GM10266 (cell line): ENCODE results near the gene STRIP2.

ENCODE experiments used
- DNase-seq: peaks from one replicate; pipeline ENCODE4 v3.0.0; 2012; ENCODE audit errors: extremely low spot score
- TF ChIP-seq, protein P1 (sequence below): IDR thresholded peaks from 2 replicates; pipeline ENCODE4 v1.5.1; 2012; ENCODE audit warnings: mild to moderate bottlenecking, low read depth; ENCODE audit not compliant: control insufficient read depth, insufficient read depth; ENCODE audit errors: missing control alignments

STRIP2 gene

DNA sequence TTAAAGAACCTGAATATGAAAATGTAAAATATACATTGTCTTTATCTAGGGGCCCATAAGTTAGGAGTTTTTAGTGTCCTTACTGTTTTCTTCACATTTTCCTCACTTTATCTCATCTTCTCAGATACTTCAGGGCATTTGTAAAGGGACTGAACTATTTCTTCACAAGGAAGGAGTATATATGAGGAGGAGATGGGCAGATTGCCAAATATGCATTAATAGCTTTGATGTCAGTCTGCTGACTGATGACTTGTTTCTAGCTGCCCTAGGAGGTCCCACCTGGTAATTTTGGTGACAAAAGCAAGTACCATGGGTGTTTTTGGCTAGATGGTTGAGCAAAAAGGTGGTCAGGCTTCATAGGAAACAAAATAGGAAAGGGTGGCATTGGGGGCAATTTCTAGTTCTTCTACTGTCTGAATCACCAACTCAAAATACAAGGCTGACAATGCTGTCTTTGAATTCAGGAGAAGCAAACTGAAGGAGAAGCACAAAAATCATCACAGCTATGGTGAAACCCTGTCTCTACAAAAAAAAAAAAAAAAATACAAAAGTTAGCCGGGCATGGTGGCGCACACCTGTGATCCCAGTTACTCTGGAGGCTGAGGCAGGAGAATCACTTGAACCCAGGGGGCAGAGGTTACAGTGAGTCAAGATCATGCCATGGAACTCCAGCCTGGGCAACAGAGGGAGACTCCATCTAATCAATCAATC lies 10.4 kb upstream of the STRIP2 start:
- no peak for DNase-seq
- TF ChIP-seq, protein P1, sequence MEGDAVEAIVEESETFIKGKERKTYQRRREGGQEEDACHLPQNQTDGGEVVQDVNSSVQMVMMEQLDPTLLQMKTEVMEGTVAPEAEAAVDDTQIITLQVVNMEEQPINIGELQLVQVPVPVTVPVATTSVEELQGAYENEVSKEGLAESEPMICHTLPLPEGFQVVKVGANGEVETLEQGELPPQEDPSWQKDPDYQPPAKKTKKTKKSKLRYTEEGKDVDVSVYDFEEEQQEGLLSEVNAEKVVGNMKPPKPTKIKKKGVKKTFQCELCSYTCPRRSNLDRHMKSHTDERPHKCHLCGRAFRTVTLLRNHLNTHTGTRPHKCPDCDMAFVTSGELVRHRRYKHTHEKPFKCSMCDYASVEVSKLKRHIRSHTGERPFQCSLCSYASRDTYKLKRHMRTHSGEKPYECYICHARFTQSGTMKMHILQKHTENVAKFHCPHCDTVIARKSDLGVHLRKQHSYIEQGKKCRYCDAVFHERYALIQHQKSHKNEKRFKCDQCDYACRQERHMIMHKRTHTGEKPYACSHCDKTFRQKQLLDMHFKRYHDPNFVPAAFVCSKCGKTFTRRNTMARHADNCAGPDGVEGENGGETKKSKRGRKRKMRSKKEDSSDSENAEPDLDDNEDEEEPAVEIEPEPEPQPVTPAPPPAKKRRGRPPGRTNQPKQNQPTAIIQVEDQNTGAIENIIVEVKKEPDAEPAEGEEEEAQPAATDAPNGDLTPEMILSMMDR: no peak

DNA sequence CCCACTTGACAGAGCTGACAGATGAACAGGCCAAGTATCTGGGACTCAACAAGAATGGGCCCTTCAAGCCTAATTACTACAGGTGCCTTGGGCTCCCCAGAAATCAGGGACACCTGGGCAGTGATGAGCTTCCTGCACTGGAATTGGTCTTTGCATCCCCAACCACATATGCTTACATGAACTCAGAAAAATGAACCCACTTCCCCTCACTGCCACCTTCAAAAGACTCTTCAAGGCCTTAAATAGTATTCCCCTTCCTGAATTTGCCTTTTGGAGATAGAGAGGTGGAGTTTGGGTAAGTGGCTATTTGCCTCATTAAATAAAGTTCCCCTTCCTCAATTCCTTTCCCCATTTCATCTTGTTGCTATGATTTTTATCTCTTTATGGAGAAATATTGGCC lies 7.8 kb upstream of the STRIP2 start:
- DNase-seq: no peak
- TF ChIP-seq, protein P1: no peak

DNA sequence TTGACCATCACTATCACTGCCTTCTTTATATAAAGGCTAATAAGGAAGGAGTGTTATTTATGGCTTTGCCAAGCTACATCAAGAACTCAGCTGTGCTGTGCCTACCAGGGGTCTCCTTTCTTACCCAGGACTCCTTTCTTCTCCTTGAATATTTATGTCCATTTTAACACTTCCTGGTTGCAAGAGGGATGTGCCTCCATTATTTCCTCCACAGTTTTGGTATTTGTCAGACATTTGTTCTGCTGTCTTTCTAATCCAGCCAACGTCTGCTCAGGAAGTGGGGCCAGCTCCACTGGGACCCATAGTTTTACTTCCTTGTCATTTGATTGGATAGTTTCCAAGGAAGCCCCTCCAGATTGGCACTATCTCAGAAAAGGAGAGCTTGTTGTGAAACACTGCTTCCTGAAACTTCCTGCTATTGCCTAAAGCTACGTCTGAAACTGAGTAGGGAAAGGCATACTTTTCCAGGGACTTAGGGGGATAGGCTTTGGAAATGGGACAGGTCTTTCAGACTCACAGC lies 6.6 kb upstream of the STRIP2 start:
- DNase-seq: no peak
- TF ChIP-seq, protein P1: no peak

DNA sequence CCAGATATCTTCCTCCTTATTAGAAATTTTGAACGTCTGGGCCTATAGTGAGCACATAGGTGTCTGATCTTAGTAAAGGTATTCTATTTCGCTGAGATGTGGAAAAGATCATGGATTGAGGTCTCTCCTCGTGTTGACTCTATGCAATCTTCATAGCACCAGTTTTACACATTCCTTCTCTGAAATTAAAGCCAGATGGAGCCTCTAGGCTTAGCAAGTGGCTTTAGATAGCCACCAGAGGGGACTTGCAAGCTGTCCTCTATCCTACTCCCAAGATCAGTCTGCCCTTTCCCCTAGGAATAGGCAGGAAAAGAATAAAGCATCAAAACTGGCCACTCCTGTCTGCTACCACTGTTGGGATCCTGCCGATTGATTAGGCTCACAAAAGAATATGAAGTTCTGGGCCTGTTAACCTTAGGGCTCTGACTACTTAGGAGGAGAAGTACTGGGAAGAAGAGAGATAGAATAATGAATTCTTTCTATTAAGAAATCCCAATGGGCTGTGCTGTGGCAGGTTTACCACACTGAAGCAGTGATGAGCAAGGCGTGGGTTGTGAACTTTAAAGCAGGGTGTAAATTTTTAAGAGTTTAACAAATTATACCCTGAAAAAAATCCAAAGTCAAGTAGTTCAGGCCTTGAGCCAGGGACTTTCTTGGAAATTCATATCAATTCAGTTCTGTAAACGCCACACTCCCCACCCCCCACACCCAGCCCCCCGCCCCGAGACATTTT lies 2.2 kb upstream of the STRIP2 start:
- TF ChIP-seq, protein P1: no peak
- no peak for DNase-seq

DNA sequence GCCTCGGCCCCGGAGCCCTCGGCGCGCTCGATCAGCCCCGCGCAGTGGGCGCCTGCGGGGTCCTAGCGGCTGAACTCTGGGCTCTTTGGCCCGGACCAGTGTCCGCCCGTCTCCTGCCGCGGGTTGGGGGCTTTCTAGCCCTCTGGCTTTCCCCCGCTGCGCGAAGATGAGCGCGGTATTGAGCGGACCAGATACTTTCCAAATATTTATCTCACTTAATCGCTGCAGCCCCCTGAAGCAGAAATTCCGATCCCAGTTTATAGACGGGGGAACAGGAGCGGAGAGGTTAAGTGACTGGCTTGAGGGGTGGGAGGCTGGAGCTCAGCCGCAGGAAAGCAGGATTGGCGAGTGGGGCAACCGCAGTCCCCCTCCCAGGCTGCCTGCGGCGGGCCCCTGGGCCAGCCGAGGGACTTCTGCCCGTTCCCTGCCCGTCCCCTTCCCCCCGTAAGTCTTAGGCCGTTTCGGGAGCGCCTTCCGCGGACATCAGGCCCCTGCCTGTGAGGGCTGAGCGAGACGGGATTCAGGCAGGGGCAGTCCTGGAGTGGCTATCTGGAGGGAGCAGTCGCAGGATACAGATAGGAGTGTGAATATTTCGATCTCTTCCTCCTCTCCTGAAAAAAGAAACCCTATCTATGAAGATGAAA lies 565 bp downstream of the STRIP2 start:
- TF ChIP-seq, protein P1: no peak
- no peak for DNase-seq

DNA sequence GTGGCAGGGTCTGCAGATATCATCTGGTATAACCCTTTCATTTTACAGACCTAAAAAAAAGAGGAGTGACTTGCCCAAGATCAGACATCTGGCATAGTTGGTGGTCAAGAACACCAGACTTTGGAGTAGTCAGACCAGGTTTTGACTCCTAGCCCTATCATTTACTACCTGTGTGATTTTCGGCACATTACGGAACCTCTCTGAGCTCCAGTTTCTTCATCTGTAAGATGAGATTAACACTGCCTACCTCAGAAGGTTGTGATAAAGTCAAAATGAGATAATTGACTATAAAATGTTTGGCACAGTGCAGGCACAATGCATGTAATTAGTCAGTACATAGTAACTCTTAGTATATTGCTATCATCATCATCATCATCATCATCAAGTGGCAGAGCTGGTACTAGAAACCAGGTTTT lies 1.2 kb downstream of the STRIP2 start:
- no peak for DNase-seq
- TF ChIP-seq, protein P1: no peak
